ENCODE data around the gene NFKBIZ.

The NFKBIZ gene

GRCh38 chr3:101811875-101812274 lies 37.4 kb upstream of the NFKBIZ start:
- Histone ChIP-seq H3K27ac (replicated peaks) (no peak overlapping the region), H3K27me3 (ENCODE audit: insufficient read depth, poor library complexity, severe bottlenecking) (no peaks in the 10 kb centered on the region), H3K4me3 (replicated peaks; ENCODE audit: insufficient read depth, low read length) (no peak overlapping the region)
- TF ChIP-seq CTCF (IDR thresholded peaks at IDR 0.05; ENCODE audit: insufficient read depth, low read length): no peak
- TF ChIP-seq REST (IDR thresholded peaks at IDR 0.05; ENCODE audit: insufficient replicate concordance, low read depth): no peak
- no peak for TF ChIP-seq GABPA (IDR thresholded peaks at IDR 0.05; ENCODE audit: low read depth)
- TF ChIP-seq POLR2AphosphoS5 (IDR thresholded peaks at IDR 0.05; ENCODE audit: low read depth): no peak
- TF ChIP-seq SPI1 (IDR thresholded peaks at IDR 0.05; ENCODE audit: borderline replicate concordance, low read depth): no peak
- DNase-seq (ENCODE audit: low read depth in 1 of 2, low spot score in 1 of 2): no peak

- H3K27ac ChIP-seq (replicated peaks): no peak overlapping the region
- H3K4me3 ChIP-seq (replicated peaks; ENCODE audit: insufficient read depth, low read length): no peak overlapping the region
- no peaks in the 10 kb centered on the region for H3K27me3 ChIP-seq (ENCODE audit: insufficient read depth, poor library complexity, severe bottlenecking)
- no peak for DNase-seq (ENCODE audit: low read depth in 1 of 2, low spot score in 1 of 2)
- no peak for TF ChIP-seq CTCF (IDR thresholded peaks at IDR 0.05; ENCODE audit: insufficient read depth, low read length)
- no peak for TF ChIP-seq POLR2AphosphoS5 (IDR thresholded peaks at IDR 0.05; ENCODE audit: low read depth)
- TF ChIP-seq SPI1 (IDR thresholded peaks at IDR 0.05; ENCODE audit: borderline replicate concordance, low read depth): no peak
- no peak for TF ChIP-seq REST (IDR thresholded peaks at IDR 0.05; ENCODE audit: insufficient replicate concordance, low read depth)
- TF ChIP-seq GABPA (IDR thresholded peaks at IDR 0.05; ENCODE audit: low read depth): no peak
These were observed 36.4 kb upstream of the NFKBIZ start for GRCh38 chr3:101812895-101813294.

- no peak overlapping the region for H3K27ac ChIP-seq (replicated peaks)
- no peaks in the 10 kb centered on the region for H3K27me3 ChIP-seq (ENCODE audit: insufficient read depth, poor library complexity, severe bottlenecking)
- TF ChIP-seq POLR2AphosphoS5 (IDR thresholded peaks at IDR 0.05; ENCODE audit: low read depth) (no peak), REST (IDR thresholded peaks at IDR 0.05; ENCODE audit: insufficient replicate concordance, low read depth) (no peak), CTCF (IDR thresholded peaks at IDR 0.05; ENCODE audit: insufficient read depth, low read length) (no peak), SPI1 (IDR thresholded peaks at IDR 0.05; ENCODE audit: borderline replicate concordance, low read depth) (no peak), GABPA (IDR thresholded peaks at IDR 0.05; ENCODE audit: low read depth) (no peak)
- H3K4me3 ChIP-seq (replicated peaks; ENCODE audit: insufficient read depth, low read length): no peak overlapping the region
- DNase-seq (ENCODE audit: low read depth in 1 of 2, low spot score in 1 of 2): no peak
These were observed 35.4 kb upstream of the NFKBIZ start for GRCh38 chr3:101813817-101814440.
